WI38 (cell line): ENCODE measurements around the gene CCNL2.
"Not testable (repeated sequence)": the region's sequence is repeated elsewhere in the genome, so short reads cannot be mapped to it uniquely, and the experiment has no call there.

Source experiments
- H3K4me3 ChIP-seq: 2 replicates; pipeline ENCODE4 v1.5.1; 2011; ENCODE audit warnings: low read depth, mild to moderate bottlenecking, control low read depth, low read length
- TF ChIP-seq, protein P1 (sequence below): IDR thresholded peaks from 2 replicates; pipeline ENCODE4 v1.5.1; 2012; ENCODE audit warnings: low read depth, mild to moderate bottlenecking, control low read depth, low read length

Gene CCNL2

DNA sequence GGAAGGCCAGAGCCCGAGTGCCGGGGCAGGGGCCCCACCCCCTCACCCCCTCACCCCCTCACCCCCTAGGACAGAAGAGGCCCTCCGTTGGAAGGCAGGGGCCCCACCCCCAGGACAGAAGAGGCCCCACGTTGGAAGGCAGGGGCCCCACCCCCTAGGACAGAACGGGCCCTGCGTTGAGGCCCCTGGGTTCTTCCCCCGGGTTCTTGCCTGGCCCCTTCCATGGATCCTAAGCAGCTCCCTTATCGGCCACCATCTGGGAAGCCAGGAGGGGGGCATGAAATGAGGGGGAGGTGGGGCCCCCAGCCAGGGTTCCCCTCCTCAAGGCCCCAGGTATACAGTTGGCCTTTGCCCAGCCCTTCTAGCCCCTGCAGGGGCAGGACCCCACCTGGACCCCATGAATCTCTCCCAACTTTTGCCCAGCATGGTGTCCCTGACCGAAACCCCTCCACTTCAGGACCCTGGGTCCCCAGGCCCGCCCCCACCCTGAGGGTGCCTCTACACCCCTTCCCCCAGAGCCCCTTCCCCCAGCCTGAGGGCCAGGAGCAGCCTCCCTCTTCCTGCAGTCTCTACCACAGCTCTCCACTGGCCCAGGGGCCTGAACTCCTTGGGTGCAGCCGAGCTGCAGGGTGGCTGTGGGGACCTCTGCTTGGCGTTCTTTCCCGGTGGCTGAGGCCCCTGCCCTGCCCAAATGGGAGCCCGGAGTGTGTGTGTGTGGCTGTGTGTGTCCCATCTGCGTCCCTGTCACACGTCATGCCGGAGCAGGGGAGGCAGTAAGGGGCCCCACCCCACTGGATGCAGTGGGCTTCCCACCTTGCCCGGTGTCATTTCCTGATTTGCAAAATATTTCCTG, 32.1 kb upstream of the CCNL2 start:
- no peak overlapping the region for H3K4me3 ChIP-seq
- TF ChIP-seq, protein P1, sequence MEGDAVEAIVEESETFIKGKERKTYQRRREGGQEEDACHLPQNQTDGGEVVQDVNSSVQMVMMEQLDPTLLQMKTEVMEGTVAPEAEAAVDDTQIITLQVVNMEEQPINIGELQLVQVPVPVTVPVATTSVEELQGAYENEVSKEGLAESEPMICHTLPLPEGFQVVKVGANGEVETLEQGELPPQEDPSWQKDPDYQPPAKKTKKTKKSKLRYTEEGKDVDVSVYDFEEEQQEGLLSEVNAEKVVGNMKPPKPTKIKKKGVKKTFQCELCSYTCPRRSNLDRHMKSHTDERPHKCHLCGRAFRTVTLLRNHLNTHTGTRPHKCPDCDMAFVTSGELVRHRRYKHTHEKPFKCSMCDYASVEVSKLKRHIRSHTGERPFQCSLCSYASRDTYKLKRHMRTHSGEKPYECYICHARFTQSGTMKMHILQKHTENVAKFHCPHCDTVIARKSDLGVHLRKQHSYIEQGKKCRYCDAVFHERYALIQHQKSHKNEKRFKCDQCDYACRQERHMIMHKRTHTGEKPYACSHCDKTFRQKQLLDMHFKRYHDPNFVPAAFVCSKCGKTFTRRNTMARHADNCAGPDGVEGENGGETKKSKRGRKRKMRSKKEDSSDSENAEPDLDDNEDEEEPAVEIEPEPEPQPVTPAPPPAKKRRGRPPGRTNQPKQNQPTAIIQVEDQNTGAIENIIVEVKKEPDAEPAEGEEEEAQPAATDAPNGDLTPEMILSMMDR = no peak

DNA sequence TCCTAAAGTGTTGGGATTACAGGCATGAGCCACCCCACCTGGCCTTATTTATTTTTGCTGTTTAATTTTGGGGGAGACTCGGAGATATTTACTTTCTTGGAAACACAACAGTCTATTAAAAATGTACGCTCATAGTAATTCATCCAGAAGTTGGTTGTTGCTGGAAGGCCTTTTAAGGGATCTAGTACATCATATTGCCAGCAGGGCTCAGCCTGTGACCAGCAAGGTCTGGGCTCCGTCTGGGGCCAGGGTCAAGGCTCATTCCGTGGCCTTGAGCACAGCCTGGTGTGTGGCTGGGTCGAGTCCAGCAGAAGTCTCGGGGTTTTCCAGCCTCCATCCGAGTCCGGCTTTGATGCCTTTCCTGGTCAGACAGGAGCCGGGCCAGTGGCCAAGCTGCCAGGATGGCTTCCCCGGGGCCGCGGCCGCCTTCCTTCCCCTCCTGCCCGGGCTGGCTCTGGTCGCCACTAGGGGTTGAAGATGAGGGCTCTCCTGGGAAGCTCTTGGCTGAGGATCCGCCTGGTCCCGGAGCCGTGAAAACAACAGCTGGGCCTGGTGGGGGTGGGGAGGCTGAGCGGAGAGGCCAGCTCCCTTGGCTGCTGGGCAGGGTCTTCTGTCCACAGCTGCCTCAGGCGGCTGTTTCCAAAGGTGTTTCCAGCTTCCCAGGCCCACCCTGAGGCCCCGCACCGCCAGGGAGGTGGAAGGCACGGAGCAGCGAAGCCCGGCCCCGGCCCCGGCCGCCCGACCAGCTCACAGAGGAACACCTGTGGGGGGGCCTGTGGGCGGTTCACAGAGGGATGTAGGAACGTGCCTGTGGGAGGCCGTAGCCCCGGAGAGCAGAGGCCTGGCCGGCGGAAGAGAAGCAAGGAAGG, 31.2 kb upstream of the CCNL2 start:
- TF ChIP-seq, protein P1 = no peak
- no peak overlapping the region for H3K4me3 ChIP-seq

DNA sequence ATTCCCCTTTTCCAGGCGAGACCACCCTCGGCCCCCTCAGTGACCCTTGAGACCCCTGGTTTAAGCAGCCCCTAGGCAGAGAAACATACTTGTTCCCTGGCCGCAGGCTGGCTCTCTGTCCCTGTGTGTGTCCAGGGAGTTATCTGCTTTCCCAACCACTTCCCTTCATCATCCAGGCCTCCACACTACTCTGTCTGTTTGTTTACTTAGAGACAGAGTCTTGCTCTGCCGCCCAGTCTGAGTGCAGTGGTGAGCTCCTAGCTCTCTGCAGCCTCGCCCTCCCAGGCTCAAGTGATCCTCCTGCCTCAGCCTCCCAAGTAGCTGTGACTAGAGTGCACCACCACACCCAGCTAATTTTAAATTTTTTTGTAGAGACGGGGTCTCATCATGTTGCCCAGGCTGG, 30.5 kb upstream of the CCNL2 start:
- TF ChIP-seq, protein P1 = no peak
- H3K4me3 ChIP-seq = no peak overlapping the region

DNA sequence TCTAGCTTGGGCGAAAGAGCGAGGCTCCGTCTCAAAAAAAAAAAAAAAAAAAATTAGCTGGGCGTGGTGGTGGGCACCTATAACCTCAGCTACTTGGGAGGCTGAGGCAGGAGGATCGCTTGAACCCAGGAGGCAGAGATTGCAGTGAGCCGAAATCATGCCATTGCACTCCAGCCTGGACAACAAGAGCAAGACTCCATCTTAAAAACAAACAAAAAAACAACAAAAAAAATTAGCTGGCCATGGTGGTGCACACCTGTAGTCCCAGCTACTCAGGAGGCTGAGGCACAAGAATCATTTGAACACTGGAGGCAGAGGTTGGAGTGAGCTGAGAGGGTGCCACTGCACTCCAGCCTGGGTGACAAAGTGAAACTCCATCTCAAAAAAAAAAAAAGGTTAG, 29.8 kb upstream of the CCNL2 start:
- not testable (repeated sequence) for H3K4me3 ChIP-seq

DNA sequence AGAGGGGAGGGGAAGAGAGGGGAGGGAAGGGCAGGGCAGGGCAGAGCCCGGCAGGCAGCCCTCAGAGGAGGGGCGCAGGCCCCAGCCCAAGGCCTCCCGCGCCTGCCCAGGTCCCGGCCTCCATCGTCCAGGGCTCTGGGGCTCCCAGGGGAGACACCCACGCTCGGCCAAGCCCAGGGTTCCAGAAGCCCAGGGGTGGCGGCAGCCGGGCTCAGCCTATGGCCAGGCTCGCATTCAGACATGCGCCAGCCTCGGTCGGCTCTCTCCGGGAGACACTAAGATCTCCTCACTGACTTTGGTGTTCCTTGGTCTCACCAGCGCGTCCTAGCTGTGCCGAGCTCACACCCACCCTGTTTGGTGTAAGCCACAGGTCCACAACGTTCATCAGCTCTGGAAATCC, 29.0 kb upstream of the CCNL2 start:
- no peak overlapping the region for H3K4me3 ChIP-seq
- TF ChIP-seq, protein P1 = no peak

DNA sequence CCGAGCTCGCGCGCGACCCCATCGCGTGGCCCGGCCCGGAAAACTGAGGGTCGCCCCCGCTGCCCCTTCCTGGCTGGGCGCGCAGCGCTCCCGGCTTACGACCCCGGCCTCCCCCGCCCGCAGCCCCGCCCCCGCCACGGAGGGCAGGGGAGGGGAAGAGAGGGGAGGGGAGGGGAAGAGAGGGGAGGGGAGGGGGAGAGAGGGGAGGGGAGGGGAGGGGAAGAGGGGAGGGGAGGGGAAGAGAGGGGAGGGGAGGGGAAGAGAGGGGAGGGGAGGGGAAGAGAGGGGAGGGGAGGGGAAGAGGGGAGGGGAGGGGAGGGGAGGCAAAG, 28.6 kb upstream of the CCNL2 start:
- 0 out of 2 replicates have a peak overlapping the region, but pooled peaks have one; percentile 20 for H3K4me3 ChIP-seq
- TF ChIP-seq, protein P1 = no peak

DNA sequence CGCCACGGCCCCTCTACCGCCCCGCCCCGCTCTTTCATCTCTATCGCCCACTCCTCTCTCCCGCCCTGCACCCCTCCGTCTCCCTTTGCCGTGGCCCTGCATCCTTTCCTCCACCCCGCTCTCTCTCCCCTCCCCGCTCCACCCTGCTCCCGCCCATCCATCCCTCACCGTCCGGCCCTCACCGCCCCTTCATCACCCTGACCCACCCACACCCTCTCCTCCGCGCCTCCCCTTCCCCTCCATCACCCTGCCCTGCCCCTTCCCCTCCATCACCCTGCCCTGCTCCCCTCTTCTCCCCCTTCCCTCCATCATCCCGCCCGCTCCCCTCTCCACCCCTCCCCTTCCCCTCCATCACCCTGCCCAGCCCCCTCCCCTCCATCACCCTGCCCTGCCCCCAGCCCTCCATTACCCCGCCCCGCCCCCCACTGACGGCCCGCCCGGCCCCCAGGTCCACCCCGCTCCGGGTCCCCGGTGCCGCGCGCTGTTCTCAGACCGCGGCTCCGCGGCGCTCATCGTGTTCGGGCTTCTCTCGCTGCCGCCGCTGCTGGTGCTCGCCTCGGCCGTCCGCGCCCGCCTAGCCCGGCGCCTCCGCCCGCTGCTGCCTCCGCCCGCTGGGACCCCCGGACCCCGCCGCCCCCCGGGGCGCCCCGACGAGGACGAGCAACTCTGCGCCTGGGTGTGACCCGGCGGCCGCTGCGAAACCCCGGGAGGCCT, 28.1 kb upstream of the CCNL2 start:
- H3K4me3 ChIP-seq = 0 out of 2 replicates have a peak overlapping the region, but pooled peaks have one; percentile 20
- TF ChIP-seq, protein P1 = no peak
